HL-60 (cell line): ENCODE results near the gene ANKRD63.

Source experiments
- DNase-seq, 2 experiments: peaks; one replicate each; pipeline ENCODE4 v3.0.0-alpha.2; 2010 to 2020; ENCODE audit warnings: low read depth in 1 of 2, low spot score in 1 of 2
- H3K27ac ChIP-seq: fragments of 250-450 bp; sonication (Bioruptor Pico); replicated peaks from 2 replicates; pipeline ENCODE4 v1.5.1; 2020; ENCODE audit warnings: mild to moderate bottlenecking, moderate library complexity
- H3K27me3 ChIP-seq: fragments of 250-450 bp; sonication (Bioruptor Pico); 2 replicates; pipeline ENCODE4 v1.5.1; 2021; ENCODE audit warnings: mild to moderate bottlenecking, moderate library complexity; ENCODE audit not compliant: insufficient read depth, poor library complexity, severe bottlenecking
- H3K4me3 ChIP-seq: replicated peaks from 2 replicates; pipeline ENCODE4 v1.5.1; 2011; ENCODE audit warnings: mild to moderate bottlenecking, control low read depth, low read length; ENCODE audit not compliant: insufficient read depth
- GABPA ChIP-seq: IDR thresholded peaks from 2 replicates; pipeline ENCODE4 v1.6.1; 2012; ENCODE audit warnings: low read depth
- POLR2AphosphoS5 ChIP-seq: IDR thresholded peaks from 2 replicates; pipeline ENCODE4 v1.6.1; 2012; ENCODE audit warnings: low read depth
- SPI1 ChIP-seq: IDR thresholded peaks from 2 replicates; pipeline ENCODE4 v1.6.1; 2012; ENCODE audit warnings: low read depth, mild to moderate bottlenecking, borderline replicate concordance
- TF ChIP-seq, protein P1 (sequence below): IDR thresholded peaks from one replicate; pipeline ENCODE4 v1.5.1; 2011; ENCODE audit warnings: low read length, control low read depth, inconsistent platforms; ENCODE audit not compliant: insufficient read depth
- TF ChIP-seq, protein P2 (sequence below): IDR thresholded peaks from 2 replicates; pipeline ENCODE4 v1.6.1; 2012; ENCODE audit warnings: low read depth; ENCODE audit not compliant: insufficient replicate concordance

The ANKRD63 gene

GRCh38 chr15:40259021-40259420 is 23.8 kb downstream of the ANKRD63 start:
- Histone ChIP-seq H3K27ac (no peak overlapping the region), H3K4me3 (no peak overlapping the region), H3K27me3 (no peaks in the 10 kb centered on the region)
- DNase-seq, result no peak
- TF ChIP-seq GABPA (no peak), POLR2AphosphoS5 (no peak), SPI1 (no peak)
- TF ChIP-seq, protein P1, sequence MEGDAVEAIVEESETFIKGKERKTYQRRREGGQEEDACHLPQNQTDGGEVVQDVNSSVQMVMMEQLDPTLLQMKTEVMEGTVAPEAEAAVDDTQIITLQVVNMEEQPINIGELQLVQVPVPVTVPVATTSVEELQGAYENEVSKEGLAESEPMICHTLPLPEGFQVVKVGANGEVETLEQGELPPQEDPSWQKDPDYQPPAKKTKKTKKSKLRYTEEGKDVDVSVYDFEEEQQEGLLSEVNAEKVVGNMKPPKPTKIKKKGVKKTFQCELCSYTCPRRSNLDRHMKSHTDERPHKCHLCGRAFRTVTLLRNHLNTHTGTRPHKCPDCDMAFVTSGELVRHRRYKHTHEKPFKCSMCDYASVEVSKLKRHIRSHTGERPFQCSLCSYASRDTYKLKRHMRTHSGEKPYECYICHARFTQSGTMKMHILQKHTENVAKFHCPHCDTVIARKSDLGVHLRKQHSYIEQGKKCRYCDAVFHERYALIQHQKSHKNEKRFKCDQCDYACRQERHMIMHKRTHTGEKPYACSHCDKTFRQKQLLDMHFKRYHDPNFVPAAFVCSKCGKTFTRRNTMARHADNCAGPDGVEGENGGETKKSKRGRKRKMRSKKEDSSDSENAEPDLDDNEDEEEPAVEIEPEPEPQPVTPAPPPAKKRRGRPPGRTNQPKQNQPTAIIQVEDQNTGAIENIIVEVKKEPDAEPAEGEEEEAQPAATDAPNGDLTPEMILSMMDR, result no peak
- TF ChIP-seq, protein P2, sequence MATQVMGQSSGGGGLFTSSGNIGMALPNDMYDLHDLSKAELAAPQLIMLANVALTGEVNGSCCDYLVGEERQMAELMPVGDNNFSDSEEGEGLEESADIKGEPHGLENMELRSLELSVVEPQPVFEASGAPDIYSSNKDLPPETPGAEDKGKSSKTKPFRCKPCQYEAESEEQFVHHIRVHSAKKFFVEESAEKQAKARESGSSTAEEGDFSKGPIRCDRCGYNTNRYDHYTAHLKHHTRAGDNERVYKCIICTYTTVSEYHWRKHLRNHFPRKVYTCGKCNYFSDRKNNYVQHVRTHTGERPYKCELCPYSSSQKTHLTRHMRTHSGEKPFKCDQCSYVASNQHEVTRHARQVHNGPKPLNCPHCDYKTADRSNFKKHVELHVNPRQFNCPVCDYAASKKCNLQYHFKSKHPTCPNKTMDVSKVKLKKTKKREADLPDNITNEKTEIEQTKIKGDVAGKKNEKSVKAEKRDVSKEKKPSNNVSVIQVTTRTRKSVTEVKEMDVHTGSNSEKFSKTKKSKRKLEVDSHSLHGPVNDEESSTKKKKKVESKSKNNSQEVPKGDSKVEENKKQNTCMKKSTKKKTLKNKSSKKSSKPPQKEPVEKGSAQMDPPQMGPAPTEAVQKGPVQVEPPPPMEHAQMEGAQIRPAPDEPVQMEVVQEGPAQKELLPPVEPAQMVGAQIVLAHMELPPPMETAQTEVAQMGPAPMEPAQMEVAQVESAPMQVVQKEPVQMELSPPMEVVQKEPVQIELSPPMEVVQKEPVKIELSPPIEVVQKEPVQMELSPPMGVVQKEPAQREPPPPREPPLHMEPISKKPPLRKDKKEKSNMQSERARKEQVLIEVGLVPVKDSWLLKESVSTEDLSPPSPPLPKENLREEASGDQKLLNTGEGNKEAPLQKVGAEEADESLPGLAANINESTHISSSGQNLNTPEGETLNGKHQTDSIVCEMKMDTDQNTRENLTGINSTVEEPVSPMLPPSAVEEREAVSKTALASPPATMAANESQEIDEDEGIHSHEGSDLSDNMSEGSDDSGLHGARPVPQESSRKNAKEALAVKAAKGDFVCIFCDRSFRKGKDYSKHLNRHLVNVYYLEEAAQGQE, result no peak

DNA sequence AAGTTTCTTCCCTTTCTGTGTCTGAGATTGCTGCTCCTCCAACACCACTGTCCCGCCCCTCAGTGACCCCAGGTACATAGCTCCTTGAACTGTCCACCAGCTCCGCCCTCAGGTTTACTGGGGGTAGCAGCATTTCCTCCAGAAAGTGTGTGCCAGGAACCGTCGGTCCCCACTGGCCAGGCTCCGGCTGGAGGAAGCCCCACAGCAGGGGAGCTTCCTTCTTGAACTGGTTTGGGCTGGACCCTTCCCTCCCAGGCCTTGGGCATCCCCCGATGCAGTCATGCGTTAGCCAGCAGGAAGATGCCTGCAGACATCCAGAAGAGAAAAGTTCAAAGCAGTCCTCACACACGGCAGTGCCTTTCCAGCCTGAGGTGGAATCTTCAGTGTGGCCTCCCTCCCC is 24.3 kb downstream of the ANKRD63 start:
- H3K4me3 ChIP-seq, result no peak overlapping the region
- DNase-seq, result no peak
- TF ChIP-seq SPI1 (no peak), GABPA (no peak), POLR2AphosphoS5 (no peak)
- TF ChIP-seq, protein P1, result no peak
- TF ChIP-seq, protein P2, result no peak
- H3K27me3 ChIP-seq, result peaks cover 2% of the 10 kb centered on the region
- no peak overlapping the region for H3K27ac ChIP-seq

DNA sequence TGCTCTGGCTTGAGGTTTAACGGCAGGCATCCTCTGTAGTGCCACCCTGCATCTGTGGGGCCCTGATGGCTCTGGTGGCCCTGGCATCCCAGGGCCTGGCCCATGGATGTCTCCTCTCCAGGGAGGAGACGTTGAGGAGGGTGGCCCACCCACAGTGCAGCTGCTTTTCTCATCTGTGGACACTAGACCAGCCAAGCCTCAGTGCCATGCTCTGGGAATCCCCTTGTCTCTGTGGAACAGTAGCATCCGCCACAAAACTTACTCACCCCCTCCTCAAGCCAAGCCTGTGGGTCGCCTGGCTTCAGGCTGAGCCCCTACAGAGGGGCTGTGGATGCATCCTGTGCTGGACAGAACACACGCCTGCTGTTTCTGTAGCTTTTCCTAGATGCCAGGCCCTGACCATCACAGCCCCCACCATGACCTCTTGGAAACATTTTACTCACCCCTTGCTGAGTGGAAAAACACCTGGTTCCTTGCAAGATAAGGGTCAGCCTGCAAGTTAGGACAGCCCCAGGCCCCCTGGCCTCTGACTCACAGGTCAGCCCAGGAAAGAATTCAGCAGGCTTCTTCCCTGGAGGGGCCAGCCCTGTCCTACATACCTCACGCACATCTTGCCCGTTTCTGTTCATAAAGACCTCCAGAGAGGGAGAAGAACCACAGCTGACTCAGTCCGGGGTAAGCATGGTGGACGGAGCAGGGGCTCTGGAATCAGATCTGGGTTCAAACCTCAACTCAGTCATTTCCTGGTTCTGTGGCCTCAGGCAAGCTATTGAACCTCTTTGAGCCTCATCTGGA is 25.0 kb downstream of the ANKRD63 start:
- DNase-seq, result no peak
- TF ChIP-seq, protein P1, result no peak
- TF ChIP-seq, protein P2, result no peak
- TF ChIP-seq GABPA (no peak), SPI1 (no peak)
- no peak overlapping the region for H3K27ac ChIP-seq
- no peak overlapping the region for H3K4me3 ChIP-seq
- peaks cover 9% of the 10 kb centered on the region for H3K27me3 ChIP-seq
